RWPE1 (cell line): Measurements from ENCODE around the gene R3HDM4.

Experiments
- CTCF ChIA-PET: fragments of 350-600 bp; sonication (Branson Sonifier 250); formaldehyde crosslinking; extraction: SDS; loops from one replicate; lab custom pipeline; 2021; lab: Yijun Ruan, JAX
- POLR2A ChIA-PET: fragments of 400-600 bp; formaldehyde crosslinking; extraction: SDS; loops from one replicate; lab custom pipeline; 2020; ENCODE audit warnings: antibody characterized with exemption; ENCODE audit not compliant: low non-redundant PET; lab: Yijun Ruan, JAX
- DNase-seq: peaks from one replicate; pipeline ENCODE4 v3.0.0; 2012; ENCODE audit warnings: low spot score
- H3K27ac ChIP-seq: fragments of 450-650 bp; 2 replicates; pipeline ENCODE4 v1.5.1; 2017
- CTCF ChIP-seq: fragments of 450-650 bp; conservative IDR thresholded peaks from 2 replicates; pipeline ENCODE4 v1.5.1; 2017; ENCODE audit warnings: low read depth, mild to moderate bottlenecking

Gene R3HDM4

GRCh38 chr19:888581-889385 lies 24.2 kb downstream of the R3HDM4 start:
- no peak for DNase-seq
- H3K27ac ChIP-seq: peak overlapping the region; percentile 29; the same call in 1 of the 2 replicates
- POLR2A ChIA-PET: no interaction called here
- TF ChIP-seq CTCF: no peak
- CTCF ChIA-PET: interaction anchor here (0.7 kb wide), 1 partner anchor 46 kb away, joined by 3 read pairs; no protein-coding TSS in a partner anchor

DNA sequence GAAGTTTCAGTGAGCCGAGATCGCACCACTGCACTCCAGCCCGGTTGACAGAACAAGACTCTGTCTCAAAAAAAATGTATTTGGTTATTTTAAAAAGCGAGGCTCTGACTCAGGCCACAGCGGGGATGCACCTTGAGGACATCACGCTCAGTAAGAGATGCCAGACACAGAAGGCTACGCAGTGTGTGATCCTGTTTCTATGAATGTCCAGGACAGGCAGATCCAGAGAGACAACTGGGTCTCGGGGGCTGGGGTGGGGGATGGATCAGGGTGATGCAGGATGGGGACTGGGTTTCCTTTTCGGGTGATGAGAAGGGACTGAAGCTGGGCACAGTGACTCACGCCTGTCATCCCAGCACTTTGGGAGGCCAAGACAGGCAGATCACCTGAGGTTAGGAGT lies 25.4 kb downstream of the R3HDM4 start:
- no peak for DNase-seq
- POLR2A ChIA-PET: no interaction called here
- CTCF ChIA-PET: no interaction called here
- TF ChIP-seq CTCF: no peak
- peak overlapping the region; percentile 29 for H3K27ac ChIP-seq

GRCh38 chr19:887072-887471 lies 25.9 kb downstream of the R3HDM4 start:
- no peak for DNase-seq

DNA sequence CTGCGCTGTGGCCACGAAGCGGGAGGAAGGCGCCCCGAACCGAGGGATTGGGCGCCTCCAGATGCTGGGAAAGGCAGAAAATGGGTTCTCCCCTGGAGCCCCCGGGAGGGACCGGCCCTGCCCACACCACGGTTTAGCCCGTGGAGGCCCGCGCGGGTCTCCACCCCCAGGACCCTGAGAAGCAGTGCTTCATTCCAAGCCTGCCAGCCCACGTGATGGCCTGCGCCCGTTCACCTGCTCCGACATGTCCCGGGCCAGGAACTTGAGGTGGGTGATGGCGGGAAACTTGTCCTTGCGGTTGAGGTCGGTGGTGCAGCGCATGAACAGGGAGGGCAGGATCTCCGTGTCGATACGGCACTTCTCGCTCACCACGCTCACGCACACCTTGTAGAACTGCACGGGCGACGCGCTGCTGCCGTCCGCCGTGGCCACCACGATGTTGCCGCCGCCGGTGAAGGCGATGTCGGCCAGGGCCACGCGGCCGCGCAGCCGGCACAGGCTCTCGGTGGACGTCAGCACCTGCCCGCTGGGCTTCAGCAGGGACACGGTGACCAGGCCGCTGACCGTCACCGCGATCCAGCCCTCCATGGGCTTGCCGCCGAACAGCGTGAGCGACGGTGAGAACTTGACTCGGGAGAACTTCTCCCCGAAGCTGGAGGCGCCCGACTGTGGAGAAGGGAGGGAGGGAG lies 27.3 kb downstream of the R3HDM4 start:
- ChIA-PET POLR2A (no interaction called here), CTCF (no interaction called here)
- 0 out of 2 replicates have a peak overlapping the region, but pooled peaks have one; percentile 3 for H3K27ac ChIP-seq
- TF ChIP-seq CTCF: no peak
- no peak for DNase-seq

More at GRCh38 chr19:887072-887471, 25.9 kb downstream of the R3HDM4 start:
- TF ChIP-seq CTCF: no peak
- ChIA-PET CTCF (interaction anchor here (0.8 kb wide), 1 partner anchor 328 kb away, joined by 4 read pairs; no protein-coding TSS in a partner anchor), POLR2A (no interaction called here)
- peak overlapping the region; percentile 29 for H3K27ac ChIP-seq

DNA sequence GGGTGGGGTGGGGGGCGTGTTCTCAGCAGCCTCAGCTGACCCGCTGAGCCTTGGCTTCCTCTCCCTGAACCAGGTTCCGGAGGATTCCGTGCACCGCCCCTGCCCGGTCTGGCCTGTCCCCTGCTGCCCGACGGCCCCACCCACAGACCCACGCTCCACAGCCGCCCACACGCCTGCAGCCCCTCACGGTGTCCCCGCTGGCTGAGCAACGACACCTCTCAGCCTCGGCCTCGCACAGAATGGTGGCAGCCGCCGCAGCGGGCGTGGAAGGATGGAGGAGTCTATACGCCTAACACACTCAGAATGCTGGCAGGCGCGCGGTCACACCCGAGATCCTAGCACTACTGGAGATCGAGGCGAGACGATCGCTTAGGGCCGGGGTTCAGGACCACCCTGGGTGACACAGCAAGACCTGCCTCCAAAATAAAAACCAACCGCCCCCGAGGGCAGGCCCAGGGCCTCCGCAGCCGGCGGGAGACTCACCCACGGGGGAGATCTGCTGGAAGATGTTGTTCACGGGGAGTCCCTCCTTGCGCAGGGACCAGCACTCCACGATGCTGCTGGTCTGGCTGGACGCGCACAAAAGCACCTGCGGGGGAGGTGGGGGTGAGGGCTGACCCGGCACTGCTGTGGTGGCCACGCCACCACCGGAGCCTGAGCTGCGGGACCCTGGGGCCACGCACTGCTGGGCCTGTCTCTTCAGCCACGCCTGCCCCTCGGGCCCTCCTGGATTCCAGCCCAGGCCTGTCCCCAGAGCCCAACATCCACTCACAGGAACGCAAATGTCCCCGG lies 28.4 kb downstream of the R3HDM4 start:
- no peak for DNase-seq
- ChIA-PET POLR2A (no interaction called here), CTCF (no interaction called here)
- no peak for TF ChIP-seq CTCF
- peak overlapping the region; percentile 4; the same call in 1 of the 2 replicates for H3K27ac ChIP-seq
